ENCODE measurements around the gene POU2F3. TPM values are rescaled to one million over a fixed set of nuclear protein-coding genes. Genes with fewer than 3 reads are reported as not detected.

POU2F3 gene
- total and polyA plus RNA-seq, 2 of the 13 experiments (the other 11 are each of a cell fraction or from before 2014, with no cell fraction given) = not detected

DNA sequence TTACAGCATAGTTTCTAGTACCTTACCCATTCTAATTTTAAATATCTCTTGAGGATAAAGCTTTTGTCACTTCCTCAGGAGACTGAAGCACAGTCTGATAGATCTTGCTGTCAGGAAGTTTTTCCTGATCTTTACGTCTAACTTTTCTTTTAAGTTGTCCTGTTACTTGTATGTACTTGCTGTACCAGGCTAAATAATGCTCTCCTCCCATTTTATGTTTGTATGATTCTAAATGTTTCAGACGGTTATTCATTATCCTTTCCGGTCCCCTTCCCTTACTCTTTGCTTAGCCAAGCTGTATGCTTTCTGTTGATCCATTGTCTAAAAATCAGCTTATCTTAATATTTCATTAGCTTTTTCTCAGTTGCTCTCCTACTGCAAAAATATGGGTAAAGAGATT, 102.3 kb downstream of the POU2F3 start (continued):
- TF ChIP-seq, protein P1, sequence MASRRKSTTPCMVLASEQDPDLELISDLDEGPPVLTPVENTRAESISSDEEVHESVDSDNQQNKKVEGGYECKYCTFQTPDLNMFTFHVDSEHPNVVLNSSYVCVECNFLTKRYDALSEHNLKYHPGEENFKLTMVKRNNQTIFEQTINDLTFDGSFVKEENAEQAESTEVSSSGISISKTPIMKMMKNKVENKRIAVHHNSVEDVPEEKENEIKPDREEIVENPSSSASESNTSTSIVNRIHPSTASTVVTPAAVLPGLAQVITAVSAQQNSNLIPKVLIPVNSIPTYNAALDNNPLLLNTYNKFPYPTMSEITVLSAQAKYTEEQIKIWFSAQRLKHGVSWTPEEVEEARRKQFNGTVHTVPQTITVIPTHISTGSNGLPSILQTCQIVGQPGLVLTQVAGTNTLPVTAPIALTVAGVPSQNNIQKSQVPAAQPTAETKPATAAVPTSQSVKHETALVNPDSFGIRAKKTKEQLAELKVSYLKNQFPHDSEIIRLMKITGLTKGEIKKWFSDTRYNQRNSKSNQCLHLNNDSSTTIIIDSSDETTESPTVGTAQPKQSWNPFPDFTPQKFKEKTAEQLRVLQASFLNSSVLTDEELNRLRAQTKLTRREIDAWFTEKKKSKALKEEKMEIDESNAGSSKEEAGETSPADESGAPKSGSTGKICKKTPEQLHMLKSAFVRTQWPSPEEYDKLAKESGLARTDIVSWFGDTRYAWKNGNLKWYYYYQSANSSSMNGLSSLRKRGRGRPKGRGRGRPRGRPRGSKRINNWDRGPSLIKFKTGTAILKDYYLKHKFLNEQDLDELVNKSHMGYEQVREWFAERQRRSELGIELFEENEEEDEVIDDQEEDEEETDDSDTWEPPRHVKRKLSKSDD (CRISPR knock-in tag; IDR thresholded peaks at IDR 0.05; ENCODE audit: low read depth) = no peak

DNA sequence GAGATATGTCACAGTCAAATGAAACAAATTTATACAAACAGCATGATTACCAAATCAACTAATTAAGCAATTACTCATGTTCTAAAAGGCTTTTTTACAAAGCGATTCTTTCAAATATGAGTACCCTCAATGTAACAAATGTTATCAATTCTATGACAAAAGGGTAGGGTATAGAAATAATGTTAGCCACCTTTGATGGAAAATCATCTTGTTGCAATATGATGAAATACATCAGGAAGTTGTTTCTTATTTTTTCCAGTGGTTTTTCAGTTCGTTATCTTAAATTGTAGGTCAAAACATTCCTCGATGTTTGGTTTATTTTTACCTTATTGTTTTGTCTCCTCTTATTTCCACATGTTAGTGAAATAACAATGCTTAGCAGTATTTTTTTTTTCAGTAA, 102.7 kb downstream of the POU2F3 start:
- WGBS (ENCODE audit: low lambda C conversion rate) = over 99% methylated on average over 3 of the region's 3 CpGs
- peak; percentile 13 for TF ChIP-seq ASH2L (IDR thresholded peaks at IDR 0.05; ENCODE audit: insufficient read length, low read depth, low read length)
- TF ChIP-seq RFX5 (IDR thresholded peaks at IDR 0.05; ENCODE audit: low read depth, low read length) = no peak
- peak; percentile 82; the same call in 1 of the 2 replicates for TF ChIP-seq ZFP1 (CRISPR knock-in tag; IDR thresholded peaks at IDR 0.05)
- Histone ChIP-seq H2AFZ (ENCODE audit: low read length) (no peak overlapping the region), H3K9me3 (ENCODE audit: low read length) (no peaks in the 10 kb centered on the region), H3K79me2 (ENCODE audit: insufficient read depth, low read length) (peaks cover 98% of the 10 kb centered on the region), H3K36me3 (replicated peaks in 1 of 2; ENCODE audit: control insufficient read depth in 1 of 2, insufficient read depth in 2 of 2, low read length in 2 of 2) (no peaks in the 10 kb centered on the region), H3K4me1 (ENCODE audit: insufficient read depth, low read length) (peaks cover 86% of the 10 kb centered on the region), H3K27ac (ENCODE audit: extremely low read length, insufficient read depth, low read length) (no peak overlapping the region), H3K4me3 (replicated peaks in 1 of 3; ENCODE audit: insufficient read depth in 1 of 3, low read depth in 2 of 3, low read length in 3 of 3) (no peak overlapping the region), H4K20me1 (ENCODE audit: insufficient read depth, low read length) (peaks cover 42% of the 10 kb centered on the region), H3K27me3 (ENCODE audit: control insufficient read depth in 1 of 2, insufficient read depth in 2 of 2, low read length in 2 of 2) (no peaks in the 10 kb centered on the region; a peak in 1 of 5 replicates), H3K4me2 (ENCODE audit: low read depth, low read length) (no peak overlapping the region), H3K9ac (ENCODE audit: insufficient read depth, low read depth, low read length) (no peak overlapping the region)
- ChIA-PET POLR2A (no interaction called here), CTCF (ENCODE audit: low intra/inter-chr PET ratio, low total read pairs) (no interaction called here)
- in situ Hi-C loops (cut with HindIII; ENCODE audit: extremely low pct_ligation_motif_present, low pct_unique_long_range_greater_than_20kb) (no loop called here), intact Hi-C loops (cut with micrococcal nuclease; ENCODE audit: unreplicated experiment) (no loop called here)
- DNase-seq (ENCODE audit: low spot score) (no peak), FAIRE-seq (no peak), ATAC-seq (no peak)
- BruUV-seq (replicated peaks) = no TSS peak

- Histone ChIP-seq H3K4me3 (replicated peaks in 1 of 3; ENCODE audit: insufficient read depth in 1 of 3, low read depth in 2 of 3, low read length in 3 of 3) (no peak overlapping the region), H3K79me2 (ENCODE audit: insufficient read depth, low read length) (peaks cover 97% of the 10 kb centered on the region), H3K4me1 (ENCODE audit: insufficient read depth, low read length) (peaks cover 84% of the 10 kb centered on the region), H3K4me2 (ENCODE audit: low read depth, low read length) (no peak overlapping the region), H4K20me1 (ENCODE audit: insufficient read depth, low read length) (peaks cover 42% of the 10 kb centered on the region), H3K27ac (ENCODE audit: extremely low read length, insufficient read depth, low read length) (no peak overlapping the region), H2AFZ (ENCODE audit: low read length) (no peak overlapping the region), H3K9me3 (ENCODE audit: low read length) (no peaks in the 10 kb centered on the region), H3K9ac (ENCODE audit: insufficient read depth, low read depth, low read length) (no peak overlapping the region), H3K36me3 (replicated peaks in 1 of 2; ENCODE audit: control insufficient read depth in 1 of 2, insufficient read depth in 2 of 2, low read length in 2 of 2) (no peaks in the 10 kb centered on the region), H3K27me3 (ENCODE audit: control insufficient read depth in 1 of 2, insufficient read depth in 2 of 2, low read length in 2 of 2) (no peaks in the 10 kb centered on the region)
- intact Hi-C loops (cut with micrococcal nuclease; ENCODE audit: unreplicated experiment) = no loop called here
- ChIA-PET CTCF (ENCODE audit: low intra/inter-chr PET ratio, low total read pairs) (no interaction called here), POLR2A (no interaction called here)
- FAIRE-seq = no peak
- in situ Hi-C loops (cut with HindIII; ENCODE audit: extremely low pct_ligation_motif_present, low pct_unique_long_range_greater_than_20kb) = no loop called here
- no TSS peak for BruUV-seq (replicated peaks)
- WGBS (ENCODE audit: low lambda C conversion rate) = 86% methylated on average over 2 of the region's 2 CpGs
- DNase-seq (ENCODE audit: low spot score) = no peak
- no peak for ATAC-seq
- TF ChIP-seq ZNF674 (CRISPR knock-in tag; IDR thresholded peaks at IDR 0.05; ENCODE audit: low read depth) (no peak), ZSCAN25 (CRISPR knock-in tag; IDR thresholded peaks at IDR 0.05) (no peak), ZNF234 (CRISPR knock-in tag; conservative IDR thresholded peaks at IDR 0.05) (no peak), ZNF646 (CRISPR knock-in tag; IDR thresholded peaks at IDR 0.05) (no peak)
Observed at GRCh38 chr11:120343429-120343828, 103.5 kb downstream of the POU2F3 start.
